Mucosa of descending colon (tissue), 3 donors: ENCODE results near the gene PLEKHA6. TPM values are rescaled to one million over a fixed set of nuclear protein-coding genes. Genes with fewer than 3 reads are reported as not detected.

Experiments
- ATAC-seq: fragments of 200-7000 bp; cut with Tn5 transposase; one replicate; pipeline ENCODE4 v1.9.1; 2020; ENCODE audit warnings: mild to moderate bottlenecking, moderate library complexity
- DNase-seq, 3 donors: peaks; one replicate each; pipeline ENCODE4 v3.0.0-alpha.2; 2020
- H3K36me3 ChIP-seq: fragments of 200-600 bp; one replicate; pipeline ENCODE4 v1.8.0; 2021; ENCODE audit warnings: low read depth, mild to moderate bottlenecking
- H3K4me1 ChIP-seq: fragments of 200-600 bp; one replicate; pipeline ENCODE4 v1.8.0; 2021; ENCODE audit warnings: low read depth, mild to moderate bottlenecking
- H3K4me3 ChIP-seq: fragments of 200-600 bp; one replicate; pipeline ENCODE4 v1.8.0; 2021; ENCODE audit warnings: mild to moderate bottlenecking
- H3K9me3 ChIP-seq: fragments of 200-600 bp; one replicate; pipeline ENCODE4 v1.8.0; 2021; ENCODE audit warnings: mild to moderate bottlenecking
- intact Hi-C, 2 donors: fragments of 100-400 bp; cut with DNase I in 1 of 2; cut with micrococcal nuclease in 1 of 2; formaldehyde crosslinking; loops; one replicate each; pipeline versions ENCODE4 v1.11.0 to v1.11.1; 2022; cut with DNase I, micrococcal nuclease
- total RNA-seq, 3 donors: library from RNA; stranded (reverse); fragmentation: NEBNext Ultra II Directional in 2 of 3; extraction: Animal tissue kit (Norgen Biotek cat#: 25700) in 2 of 3; gene quantifications; one replicate each; pipeline versions ENCODE4 v1.2.1 to v1.2.4, GENCODE V29; 2021 to 2023
- TF ChIP-seq, protein P1 (sequence below): fragments of 200-600 bp; IDR thresholded peaks from one replicate; pipeline ENCODE4 v1.8.0; 2022; ENCODE audit warnings: antibody characterized with exemption, mild to moderate bottlenecking
- donor health status: DM: no; HTN: no; CAD: no; lungs with moderate emphysema.
- donor health status: DM: no; HTN: no; CAD: no.
- donor health status: DM: no; HTN: yes; CAD: no.

The PLEKHA6 gene
- total RNA-seq, 3 donors from 2014 or later, result 82.4 to 154 (median 115) TPM

DNA sequence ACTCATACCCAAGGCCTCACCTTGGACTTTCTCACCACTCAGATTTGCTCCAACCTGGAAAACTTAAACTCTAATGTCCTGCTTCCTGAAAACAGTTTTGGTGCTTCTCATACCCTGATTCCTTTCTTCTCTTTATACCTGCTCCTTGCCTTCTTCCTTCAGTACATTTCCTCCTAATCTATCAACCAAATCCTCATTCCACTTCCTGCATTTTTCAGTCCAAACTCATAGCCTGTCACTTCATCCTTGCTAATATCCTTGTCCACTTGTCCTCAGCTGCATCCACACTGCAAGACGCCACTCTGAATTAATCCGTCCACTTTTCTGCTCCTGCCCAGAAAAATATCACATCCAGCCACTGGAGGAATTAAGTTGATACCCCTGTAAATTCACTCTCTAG, 26.0 kb upstream of the PLEKHA6 start:
- ATAC-seq, result no peak
- no peaks in the 10 kb centered on the region for H3K36me3 ChIP-seq
- H3K4me3 ChIP-seq, result no peak overlapping the region
- H3K4me1 ChIP-seq, result no peaks in the 10 kb centered on the region
- H3K9me3 ChIP-seq, result no peaks in the 10 kb centered on the region
- TF ChIP-seq, protein P1, sequence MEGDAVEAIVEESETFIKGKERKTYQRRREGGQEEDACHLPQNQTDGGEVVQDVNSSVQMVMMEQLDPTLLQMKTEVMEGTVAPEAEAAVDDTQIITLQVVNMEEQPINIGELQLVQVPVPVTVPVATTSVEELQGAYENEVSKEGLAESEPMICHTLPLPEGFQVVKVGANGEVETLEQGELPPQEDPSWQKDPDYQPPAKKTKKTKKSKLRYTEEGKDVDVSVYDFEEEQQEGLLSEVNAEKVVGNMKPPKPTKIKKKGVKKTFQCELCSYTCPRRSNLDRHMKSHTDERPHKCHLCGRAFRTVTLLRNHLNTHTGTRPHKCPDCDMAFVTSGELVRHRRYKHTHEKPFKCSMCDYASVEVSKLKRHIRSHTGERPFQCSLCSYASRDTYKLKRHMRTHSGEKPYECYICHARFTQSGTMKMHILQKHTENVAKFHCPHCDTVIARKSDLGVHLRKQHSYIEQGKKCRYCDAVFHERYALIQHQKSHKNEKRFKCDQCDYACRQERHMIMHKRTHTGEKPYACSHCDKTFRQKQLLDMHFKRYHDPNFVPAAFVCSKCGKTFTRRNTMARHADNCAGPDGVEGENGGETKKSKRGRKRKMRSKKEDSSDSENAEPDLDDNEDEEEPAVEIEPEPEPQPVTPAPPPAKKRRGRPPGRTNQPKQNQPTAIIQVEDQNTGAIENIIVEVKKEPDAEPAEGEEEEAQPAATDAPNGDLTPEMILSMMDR, result no peak
- intact Hi-C loops, result no loop called here
- no peak for DNase-seq

DNA sequence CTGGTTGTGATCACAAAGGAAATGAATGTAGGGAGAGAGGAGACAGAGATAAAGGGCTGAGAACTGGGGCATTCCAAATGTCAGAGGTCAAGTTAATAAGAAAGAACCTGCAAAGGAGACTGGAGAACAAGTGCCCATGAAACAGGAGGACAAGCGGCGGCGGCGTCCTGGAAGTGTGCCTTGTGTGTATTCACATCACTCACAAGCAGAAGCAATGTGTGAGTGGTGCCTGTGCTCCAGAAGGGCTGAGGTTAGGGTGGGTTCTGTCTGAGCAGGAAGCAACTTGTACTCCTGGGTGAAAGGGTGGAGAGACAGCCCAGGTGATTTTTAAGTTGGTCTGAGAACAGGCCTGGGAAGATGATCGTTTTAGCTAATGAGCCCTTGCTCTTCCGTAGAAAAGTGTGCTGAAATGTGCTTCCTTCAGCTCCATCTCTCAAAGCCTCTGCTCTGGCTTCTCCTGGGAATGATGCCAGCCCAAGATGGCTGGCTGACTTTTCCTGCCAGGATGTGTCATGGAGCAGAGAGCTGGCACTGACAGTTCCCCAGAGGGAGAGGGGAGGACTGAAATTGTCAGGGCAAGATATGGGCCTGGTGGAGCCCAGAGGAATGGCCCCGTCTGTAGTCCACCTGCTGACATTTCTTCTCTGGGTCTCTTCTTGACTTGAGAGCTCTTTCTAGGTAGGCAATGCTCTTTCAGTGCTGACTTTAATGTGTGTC, 25.1 kb upstream of the PLEKHA6 start:
- Histone ChIP-seq H3K4me3 (no peak overlapping the region), H3K4me1 (peaks cover 1% of the 10 kb centered on the region), H3K36me3 (no peaks in the 10 kb centered on the region), H3K9me3 (no peaks in the 10 kb centered on the region)
- intact Hi-C loops, result no loop called here
- TF ChIP-seq, protein P1, result no peak
- ATAC-seq (peak; percentile 50), DNase-seq (no peak)

DNA sequence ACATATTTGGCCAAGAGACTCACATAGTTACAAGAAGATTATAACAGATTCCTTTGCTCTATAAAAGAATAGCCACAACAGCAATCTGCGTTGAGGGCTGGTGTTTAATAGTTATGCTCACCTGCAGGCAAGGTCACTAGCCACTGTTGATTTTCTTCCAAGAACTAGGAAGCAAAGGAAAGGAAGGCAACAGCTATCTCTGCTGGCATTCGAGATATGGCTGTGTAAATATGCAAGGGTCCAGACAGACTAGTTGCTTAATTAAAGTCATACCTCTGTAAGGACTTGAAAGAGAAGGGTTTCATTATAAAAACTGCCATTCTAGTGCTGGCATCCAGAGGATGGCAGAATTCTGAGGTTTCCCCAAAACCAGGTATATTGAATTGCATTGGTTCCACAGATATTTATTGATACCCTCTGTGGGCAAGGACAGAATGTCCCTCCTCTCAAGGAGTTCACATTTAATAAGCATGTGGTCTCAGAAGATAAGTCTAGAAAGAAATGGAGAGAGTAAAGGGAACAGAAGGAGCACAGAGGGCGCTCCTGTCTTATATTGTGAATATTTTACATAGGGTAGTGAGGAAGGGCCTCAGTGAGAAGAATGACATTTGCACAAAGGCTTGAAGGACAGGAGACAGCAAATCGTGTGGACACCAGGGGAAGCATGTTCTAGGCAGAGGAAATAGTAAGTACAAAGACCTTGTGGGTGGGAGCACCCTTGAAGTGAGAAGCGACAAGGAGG, 23.6 kb upstream of the PLEKHA6 start:
- peaks cover 10% of the 10 kb centered on the region for H3K4me1 ChIP-seq
- H3K9me3 ChIP-seq, result no peaks in the 10 kb centered on the region
- ATAC-seq (no peak), DNase-seq (no peak)
- TF ChIP-seq, protein P1, result no peak
- no peaks in the 10 kb centered on the region for H3K36me3 ChIP-seq
- intact Hi-C loops, result no loop called here
- H3K4me3 ChIP-seq, result no peak overlapping the region

DNA sequence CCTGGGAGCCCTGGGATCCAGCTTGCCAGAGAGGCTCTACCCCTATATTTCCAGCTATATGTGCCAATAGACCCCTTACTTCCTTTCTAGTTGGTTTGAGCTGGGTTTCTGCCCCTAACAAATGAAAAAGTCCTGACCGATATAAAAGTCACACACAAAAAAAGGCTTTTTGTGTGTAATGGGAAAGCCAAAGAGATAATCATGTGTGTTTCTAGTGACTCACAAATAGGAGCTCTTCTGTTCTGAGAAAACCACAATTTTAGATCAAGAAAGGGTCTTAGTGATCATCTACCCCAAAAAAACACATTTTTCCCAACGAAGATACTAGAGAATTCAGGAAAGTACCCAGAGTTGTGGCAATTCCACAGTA, 23.0 kb upstream of the PLEKHA6 start:
- TF ChIP-seq, protein P1, result no peak
- Histone ChIP-seq H3K4me1 (peaks cover 13% of the 10 kb centered on the region), H3K9me3 (no peaks in the 10 kb centered on the region), H3K36me3 (no peaks in the 10 kb centered on the region), H3K4me3 (no peak overlapping the region)
- intact Hi-C loops, result no loop called here
- no peak for ATAC-seq
- no peak for DNase-seq

DNA sequence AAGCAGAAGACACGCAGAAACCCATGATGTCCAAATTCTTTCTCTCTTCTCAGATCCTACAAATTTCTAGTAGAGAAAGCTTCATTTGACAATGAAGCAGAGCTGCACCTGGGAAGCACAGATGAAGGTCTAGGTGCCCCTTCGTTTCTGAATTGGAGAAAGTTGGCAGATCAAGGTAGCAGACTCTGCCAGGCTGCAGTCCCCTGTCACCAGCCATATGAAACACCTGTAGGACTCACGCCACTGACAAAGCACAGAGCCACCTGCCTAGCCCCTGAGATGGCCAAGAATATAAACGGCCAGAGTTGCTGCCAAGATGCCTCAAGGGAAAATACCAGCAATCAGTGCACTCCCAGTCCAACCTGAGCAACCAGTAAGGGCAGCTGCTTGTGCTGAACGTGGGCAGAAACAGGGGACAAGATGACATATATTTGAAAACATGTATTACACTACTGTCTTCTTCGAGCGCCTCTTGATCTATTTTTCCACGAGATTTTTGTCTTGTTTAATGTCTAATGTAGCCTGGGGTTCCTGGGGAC, 20.6 kb upstream of the PLEKHA6 start:
- no peak for ATAC-seq

More for the DNA sequence above, 20.6 kb upstream of the PLEKHA6 start:
- DNase-seq, result no peak
- H3K9me3 ChIP-seq, result no peaks in the 10 kb centered on the region
- H3K4me1 ChIP-seq, result peaks cover 17% of the 10 kb centered on the region
- no peaks in the 10 kb centered on the region for H3K36me3 ChIP-seq
- intact Hi-C loops, result no loop called here
- H3K4me3 ChIP-seq, result no peak overlapping the region
- TF ChIP-seq, protein P1, result no peak
